GM19328 (cell line): ENCODE results near the gene CDK19.
"Not testable (repeated sequence)": the region's sequence is repeated elsewhere in the genome, so short reads cannot be mapped to it uniquely, and the experiment has no call there.

Source experiments
- ATAC-seq: cut with Tn5 transposase; IDR thresholded peaks from one replicate; pipeline ENCODE4 v1.9.1; 2021; ENCODE audit warnings: mild to moderate bottlenecking, moderate library complexity; ENCODE audit not compliant: unreplicated experiment

Gene CDK19

DNA sequence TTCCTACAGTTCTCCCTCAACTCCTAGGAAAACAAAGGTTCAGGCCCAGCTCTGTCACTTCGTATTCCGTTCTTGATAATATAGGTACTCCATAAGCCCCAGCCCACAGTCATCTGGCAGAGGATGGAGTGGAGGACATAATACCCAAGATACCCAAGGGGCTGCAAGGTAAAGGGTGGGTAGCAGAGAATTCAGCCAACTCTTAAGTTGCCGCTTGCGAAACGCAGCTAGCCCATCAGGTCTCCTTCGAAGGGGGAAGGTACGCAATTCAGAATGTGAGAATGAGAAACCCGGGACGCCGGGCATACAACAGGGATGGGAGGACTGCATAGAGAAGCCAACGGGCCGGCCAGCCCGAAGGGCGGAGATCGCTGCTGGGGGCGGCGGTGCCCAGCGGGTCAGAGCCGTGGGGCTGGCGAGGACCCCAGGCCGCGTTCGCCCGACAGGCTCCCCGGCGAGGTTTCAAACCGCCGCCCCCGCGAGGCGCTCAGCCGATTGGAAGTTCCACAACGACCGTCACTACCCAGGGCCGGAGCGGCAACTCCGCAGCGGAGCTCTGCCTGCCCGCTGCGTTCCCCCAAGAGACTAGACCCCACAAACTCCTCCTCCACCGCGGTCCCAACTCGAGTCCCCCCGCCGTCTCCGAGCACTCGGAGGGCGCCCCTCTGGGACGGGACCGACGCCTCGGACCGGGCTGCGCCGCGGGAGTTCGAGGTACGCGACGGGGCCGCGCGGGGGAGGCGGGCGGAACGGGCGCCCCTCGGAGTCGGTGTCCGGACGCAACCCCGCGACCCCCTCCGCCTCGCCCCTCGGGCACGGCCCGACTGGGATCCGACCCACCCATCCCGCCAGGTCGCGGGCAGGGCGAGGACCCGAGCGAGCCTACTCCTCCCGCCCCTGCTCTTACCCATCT lies 911 bp downstream of the CDK19 start:
- ATAC-seq, result peak; percentile 7

DNA sequence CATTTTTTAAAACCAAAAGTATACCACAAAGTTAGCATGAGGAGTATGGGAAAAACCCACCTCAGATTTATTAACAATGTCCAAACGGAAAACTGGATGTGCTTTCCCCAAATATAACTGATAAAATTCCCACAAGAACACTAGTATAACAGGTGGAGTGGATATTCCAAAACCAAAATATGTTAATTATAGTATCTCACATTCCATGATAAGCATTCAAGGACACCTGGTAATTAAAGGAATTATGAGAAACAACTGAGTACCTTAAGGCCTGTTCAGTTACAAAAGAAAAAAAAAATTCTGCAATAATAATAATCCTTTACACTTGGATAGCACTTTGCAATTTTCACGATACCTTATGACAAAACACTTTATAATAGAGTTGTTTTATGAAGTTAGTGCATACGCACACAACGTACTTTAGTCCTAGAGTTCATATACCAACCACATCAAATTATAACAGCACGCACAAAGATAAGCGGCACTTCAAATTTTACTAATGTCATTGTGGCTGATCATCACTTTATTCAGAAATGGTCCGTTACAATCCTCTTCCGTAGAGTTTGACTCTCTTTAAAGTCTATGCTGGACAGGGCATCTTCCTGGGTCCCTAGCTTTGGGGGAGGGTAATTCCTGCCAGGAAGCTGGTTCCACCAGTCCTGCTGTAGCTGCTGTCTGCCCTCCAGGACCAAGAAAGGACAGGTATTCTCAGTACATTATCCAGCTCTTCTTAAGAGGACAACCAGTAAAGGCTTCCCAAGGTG lies 1.7 kb downstream of the CDK19 start:
- ATAC-seq, result no peak

DNA sequence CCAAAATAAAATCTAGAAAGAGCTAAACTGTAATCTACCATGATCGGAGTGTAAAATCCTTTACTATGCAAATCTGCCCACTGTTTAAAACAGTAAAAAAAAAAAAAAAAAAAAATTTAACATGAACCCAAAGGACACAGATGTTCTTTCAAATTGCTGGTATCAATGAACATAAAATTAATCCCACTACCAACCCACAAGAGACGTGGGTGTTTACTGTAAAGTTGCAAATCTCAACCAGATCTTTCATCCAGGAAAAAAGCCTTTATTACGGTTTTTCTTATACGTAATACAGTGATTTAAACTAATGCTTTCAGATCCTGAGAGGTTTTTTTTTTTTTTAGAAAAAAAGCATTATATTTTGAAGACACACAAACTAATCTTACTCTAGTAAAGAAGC lies 2.5 kb downstream of the CDK19 start:
- no peak for ATAC-seq

DNA sequence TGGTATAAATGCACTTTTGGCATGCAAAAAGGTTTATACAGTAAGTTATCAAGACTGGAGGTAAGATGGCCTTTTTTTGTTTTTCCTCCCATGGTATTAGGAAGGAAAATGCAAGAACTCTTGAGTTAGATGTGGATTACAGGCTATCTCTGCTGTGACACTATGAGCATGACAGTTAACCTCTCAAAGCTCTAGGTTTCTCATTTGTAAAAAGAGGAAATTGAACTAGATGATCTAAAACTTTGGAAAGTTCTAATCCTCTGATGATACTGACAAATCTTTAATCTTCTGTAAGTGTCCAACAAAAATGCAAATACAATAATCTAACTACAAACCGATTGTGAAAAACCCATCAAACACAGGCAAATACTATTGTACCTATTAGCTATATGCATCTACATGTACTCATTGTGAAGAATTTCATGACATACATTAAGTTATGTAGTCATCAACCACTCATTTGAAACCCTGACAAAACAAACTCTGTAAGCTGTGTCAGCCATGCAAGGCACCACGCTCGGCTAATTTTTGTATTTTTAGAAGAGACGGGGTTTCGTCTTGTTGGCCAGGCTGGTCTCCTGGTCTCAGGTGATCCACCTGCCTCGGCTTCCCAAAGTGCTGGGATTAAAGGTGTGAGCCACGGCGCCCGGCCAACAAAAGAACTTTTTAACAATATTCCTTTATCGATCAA lies 4.2 kb downstream of the CDK19 start:
- no peak for ATAC-seq

DNA sequence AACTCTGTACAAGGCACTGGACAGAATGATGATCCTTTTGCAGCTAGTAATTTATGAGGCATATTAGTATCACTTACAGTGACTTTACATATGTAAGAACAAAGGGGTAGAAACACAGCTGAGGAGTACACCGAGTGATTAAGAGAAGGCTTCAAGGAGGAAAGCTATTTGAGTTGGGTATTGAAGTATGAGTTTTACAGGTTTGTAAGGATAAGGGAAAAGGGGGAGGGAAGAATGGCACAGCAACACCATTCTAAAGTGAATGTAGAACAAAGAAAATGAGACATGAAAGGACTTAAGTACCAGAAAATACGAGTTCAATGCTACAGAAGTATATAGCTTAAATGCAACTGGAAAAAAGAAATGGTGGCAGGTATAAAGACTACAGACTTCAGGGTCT lies 5.5 kb downstream of the CDK19 start:
- no peak for ATAC-seq

DNA sequence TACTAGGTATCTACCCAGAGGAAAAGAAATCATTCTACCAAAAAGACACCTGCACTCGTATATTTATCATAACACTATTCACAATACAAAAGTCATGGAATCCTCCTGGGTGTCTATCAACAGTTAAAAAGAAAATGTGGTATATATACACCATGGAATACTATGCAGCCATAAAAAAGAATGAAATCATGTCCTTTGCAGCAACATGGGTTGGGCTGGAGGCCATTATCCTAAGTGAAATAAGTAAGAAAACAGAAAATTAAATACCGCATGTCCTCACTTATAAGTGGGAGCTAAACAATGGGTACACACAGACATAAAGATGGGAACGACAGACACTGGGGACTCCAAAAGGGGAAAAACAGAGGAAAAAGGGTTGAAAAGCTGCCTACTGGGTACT lies 13.1 kb downstream of the CDK19 start:
- not testable (repeated sequence) for ATAC-seq

DNA sequence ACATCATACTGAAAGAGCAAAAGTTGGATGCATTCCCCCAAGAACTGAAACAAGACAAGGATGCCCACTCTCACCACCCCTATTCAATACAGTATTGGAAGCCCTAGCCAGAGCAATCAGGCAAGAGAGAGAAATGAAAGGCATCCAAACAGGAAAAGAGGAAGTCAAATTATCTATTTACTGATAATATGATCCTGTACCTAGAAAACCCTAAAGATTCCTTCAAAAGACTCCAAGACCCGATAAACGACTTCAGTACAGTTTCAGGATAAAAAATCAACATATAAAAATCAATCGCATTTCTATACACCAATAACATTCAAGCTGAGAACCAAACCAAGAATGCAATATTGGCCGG lies 14.5 kb downstream of the CDK19 start:
- ATAC-seq, result no peak

DNA sequence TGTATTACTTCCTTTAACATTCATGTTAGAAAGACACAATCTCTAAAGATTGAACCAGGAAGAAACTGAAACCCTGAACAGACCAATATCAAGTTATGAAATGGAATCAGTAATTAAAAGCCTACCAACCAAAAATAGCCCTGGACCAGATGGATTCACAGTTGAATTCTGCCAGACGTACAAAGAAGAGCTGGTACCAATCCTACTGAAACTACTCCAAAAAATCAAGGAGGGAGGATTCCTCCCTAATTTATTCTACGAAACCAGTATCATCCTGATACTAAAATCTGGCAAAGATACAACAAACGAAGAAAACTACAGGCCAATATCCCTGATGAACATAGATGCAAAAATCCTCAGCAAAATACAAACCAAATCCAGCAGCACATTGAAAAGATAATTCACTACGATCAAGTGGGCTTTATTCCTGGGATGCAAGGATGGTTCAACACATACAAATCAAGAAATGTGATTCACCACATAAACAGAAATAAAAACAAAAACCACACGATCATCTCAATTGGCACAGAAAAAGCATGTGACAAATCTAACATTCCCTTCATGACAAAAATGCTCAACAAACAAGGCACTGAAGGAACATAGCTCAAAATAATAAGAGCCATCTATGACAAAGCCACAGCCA lies 15.0 kb downstream of the CDK19 start:
- ATAC-seq, result no peak

DNA sequence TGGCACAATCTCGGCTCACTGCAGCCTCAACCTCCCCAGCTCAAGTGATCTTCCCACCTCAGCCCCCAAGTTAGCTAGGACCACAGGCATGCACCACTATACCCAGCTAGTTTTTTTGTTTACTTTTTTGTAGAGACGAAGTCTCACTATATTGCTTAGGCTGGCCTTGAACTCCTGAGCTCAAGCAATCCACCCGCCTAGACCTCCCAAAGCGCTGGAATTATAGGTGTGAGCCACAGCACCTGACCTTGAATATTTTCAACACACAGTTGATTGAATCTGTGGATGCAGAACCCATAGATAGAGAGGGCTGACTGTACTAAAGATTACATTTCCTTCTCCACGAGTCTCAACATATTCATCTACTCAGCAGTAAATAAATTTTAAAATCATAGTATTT lies 15.6 kb downstream of the CDK19 start:
- no peak for ATAC-seq

DNA sequence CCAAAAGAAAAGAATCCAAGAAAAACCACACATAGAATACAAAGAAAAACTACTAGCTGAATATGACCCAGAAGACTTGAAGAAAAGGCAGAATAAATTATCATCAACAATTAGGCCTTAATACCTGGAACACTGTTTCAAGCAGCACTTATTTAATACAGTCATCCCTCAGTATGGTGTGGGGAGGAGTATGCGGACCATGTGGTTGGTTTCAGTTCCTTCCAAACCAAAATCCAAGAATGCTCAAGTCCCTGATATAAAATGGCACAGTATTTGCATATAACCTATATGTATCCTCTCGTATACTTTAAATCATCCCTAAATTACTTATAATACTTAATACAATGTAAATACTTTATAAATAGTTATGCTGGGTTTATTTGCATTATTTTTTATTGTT lies 16.1 kb downstream of the CDK19 start:
- ATAC-seq, result no peak

DNA sequence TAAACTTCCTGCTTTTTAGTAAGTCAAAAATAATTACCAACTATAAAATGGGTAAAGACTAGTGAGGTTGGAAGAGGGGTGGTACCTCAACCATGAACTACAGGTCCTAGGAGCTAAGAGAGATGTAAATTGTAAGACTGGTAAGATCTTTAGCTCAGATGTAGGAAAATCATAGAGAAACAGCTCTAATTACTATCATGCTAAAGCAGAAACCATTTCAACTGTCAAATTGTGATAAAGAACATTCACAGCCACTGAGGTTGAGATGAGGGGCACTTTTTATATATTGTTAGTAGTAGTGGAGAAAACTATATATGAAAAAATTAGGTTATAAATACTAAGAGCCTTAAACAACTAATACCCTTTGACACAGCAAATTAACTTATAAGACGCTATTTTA lies 20.0 kb downstream of the CDK19 start:
- ATAC-seq, result no peak

DNA sequence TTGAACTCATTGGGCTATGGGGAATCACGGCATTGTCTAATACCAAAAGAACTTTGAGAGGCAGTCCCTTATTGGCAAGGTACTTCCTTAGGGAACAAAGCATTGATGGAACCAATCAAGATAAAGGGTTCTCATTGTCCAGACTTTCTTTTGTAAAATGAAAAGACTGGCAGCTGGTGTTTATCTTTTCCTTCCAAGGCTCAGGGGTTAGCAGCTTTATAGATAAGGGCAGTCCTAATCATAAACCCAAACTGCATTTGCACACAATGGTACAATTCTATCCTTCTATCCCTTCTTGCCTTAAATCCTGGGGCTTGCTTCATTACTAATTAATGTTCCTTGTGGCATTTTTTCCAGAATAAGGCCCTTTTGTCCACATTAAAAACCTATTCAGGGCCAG lies 28.6 kb downstream of the CDK19 start:
- ATAC-seq, result no peak

DNA sequence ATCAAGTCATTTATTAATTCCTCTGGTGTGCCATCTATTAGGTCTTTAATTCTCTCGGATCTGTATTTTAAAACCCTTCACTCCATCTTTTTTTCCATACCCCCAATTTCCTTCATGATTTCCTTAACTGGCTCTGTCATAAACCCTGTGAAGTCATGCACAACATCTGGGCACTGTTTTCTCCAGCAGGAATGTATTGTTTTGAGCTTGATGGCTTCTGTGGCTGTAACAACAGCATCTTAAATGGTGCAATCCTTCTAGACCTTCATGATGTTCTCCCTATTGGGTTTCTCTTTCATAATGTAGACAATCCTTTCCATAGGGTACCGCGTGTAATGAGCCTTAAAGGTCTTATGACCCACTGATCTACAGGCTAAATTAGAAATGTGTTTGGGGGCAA lies 29.0 kb downstream of the CDK19 start:
- no peak for ATAC-seq

DNA sequence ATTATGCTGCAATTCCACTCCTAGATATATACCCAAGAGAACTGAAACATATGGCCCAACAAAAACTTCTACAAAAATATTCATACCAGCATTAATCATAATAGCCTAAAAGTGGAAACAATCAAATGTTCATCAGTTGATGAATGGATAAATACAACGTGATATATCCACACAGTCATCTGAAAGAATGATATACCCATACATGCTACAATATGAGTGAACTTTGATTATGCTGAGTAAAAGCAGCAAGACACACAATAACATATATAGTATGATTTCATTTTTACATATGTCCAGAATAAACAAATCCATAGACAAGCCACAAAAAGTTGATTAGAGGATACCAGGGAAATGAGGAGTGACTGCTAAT lies 30.7 kb downstream of the CDK19 start:
- peak; percentile 22 for ATAC-seq

DNA sequence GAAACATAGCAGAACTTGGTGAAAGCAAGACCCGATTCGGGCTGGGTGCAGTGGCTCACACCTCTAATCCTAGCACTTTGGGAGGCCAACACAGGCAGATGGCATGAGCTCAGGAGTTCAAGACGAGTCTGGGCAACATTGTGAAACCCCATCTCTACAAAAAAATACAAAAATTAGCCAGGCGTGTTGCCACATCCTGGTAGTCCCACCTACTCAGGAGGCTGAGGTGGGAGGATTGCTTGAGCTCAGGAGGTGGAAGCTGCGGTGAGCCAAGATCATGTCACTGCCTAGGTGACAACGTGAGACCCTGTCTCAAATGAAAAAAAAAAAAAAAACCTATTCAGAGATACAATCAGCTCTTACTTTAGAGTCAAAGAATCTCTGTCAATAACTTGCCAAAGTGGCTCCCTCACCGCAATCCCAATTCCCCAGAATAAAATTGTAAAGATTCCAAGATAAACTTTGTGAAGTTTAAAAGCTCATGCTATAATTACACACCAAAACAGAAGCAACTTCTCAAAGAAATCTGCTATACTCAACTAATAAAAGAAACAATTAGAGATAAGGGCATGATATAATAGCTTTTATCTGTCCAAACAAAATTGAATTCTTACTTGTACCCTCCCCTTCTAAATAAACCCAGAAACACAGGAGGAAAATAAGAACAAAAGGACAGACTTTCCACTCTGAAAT lies 33.6 kb downstream of the CDK19 start:
- no peak for ATAC-seq

DNA sequence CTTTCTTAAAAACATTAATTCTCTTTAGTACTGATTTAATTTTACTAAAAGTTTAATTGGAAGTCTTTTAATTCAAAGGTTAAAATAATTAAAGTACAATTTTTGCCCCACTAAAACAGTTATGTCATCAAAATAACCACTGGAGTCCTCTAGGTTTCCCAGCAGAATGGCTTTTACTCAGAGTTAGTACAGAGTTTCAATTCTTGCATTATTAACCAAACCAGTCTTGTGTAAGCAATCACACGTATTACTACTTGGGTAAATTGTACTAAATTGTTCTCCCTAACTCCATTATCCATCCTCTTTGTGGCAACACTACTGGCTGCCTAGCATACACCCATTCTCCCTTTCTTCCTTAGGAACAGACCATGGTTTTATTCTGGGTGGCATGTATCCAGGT lies 36.9 kb downstream of the CDK19 start:
- no peak for ATAC-seq

DNA sequence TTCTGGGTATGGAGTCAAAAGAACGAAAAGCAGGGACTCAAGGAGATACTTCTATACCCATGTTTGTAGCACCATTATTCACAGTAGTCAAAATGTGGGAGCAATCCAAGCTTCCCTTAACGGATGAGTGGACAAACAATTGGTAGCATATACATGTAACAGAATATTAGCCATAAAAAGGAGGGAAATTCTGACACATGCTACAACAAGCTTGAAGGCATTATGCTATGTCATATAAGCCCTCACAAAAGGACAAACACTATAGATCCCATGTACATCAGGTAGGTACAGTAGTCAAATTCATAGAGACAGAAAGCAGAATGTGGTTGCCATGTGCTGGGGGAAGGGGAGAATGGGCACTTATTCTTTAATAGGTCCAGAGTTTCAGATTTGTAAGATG lies 37.6 kb downstream of the CDK19 start:
- no peak for ATAC-seq

DNA sequence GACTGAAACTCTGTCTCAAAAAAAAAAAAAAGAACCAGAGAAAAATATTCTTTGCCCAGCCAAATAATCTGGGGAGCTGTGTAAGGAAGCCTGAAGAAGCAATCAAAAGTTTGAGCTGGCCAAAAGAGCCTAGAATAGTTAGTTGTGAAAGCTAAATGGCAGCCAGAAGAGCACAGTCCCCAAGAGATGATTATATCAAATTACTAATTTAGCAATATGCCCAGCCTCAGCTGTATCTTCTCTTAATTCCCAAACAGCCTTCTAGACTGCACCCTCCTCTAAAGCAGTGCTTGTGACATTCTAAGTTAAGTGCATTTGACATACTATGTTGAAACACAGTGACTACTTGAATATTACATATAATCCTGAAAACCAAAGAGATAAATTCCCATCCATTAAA lies 38.9 kb downstream of the CDK19 start:
- no peak for ATAC-seq

DNA sequence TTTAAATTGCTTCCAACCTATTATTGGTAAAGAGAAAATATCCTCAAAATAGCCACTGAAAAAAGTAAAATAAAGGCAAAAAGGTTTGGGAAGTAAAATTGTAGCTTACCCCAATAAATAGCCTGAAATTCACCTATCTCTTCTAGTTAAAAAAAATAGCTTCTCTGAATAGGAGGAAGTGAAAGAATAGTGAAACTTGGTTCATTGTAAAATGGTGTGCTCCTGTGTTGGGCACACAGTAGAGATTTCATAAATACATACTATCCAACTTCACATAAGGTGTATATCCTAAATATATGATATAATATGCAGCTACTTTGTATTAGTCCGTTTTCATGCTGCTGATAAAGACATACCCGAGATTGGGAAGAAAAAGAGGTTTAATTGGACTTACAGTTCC lies 45.3 kb downstream of the CDK19 start:
- no peak for ATAC-seq

DNA sequence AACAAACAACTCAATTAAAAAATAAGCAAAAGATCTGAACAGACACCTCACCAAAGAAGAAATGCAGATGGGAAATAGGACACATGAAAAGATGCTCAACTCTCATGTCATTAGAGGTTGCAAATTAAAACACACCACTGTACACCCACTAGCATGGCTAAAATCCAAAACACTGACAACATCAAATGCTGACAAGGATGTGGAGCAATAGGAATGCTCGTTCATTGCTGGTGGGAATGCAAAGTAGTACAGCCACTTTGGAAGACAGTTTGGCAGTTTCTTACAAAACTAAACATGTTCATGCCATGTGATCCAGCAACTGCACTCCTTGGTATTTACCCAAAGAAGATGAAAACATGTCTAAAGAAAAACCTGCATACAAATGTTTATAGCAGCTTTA lies 47.2 kb downstream of the CDK19 start:
- ATAC-seq, result no peak

DNA sequence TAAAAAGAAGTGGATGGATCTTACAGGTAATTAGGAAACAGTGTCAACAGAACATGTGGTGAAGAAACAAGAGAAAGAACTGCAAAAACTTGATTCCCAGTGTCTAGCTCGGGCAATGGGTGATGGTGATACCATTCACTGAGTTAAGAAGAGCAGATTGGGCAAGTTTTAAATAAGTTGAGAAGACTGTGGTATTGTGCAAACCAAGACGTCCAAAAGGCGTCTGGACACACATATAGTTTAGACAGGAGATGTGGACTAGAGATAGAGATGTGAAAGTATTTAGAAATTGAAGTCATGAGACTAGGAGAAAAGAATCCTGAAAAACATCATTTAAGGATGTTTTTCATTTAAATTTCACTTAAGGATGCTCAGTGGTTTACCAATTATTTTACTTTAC lies 53.9 kb downstream of the CDK19 start:
- ATAC-seq, result no peak
